HG02840 (cell line): ENCODE data around the gene CPA5.
"Not testable (repeated sequence)": the region's sequence is repeated elsewhere in the genome, so short reads cannot be mapped to it uniquely, and the experiment has no call there.

Source experiments
- ATAC-seq: cut with Tn5 transposase; IDR thresholded peaks from one replicate; pipeline ENCODE4 v1.9.1; 2021; ENCODE audit warnings: mild to moderate bottlenecking, moderate library complexity, moderate number of reproducible peaks; ENCODE audit not compliant: unreplicated experiment, low FRiP score

CPA5 gene

GRCh38 chr7:130374507-130374906, 29.9 kb downstream of the CPA5 start:
- ATAC-seq = no peak

- not testable (repeated sequence) for ATAC-seq
Observed at GRCh38 chr7:130376461-130376860, 31.8 kb downstream of the CPA5 start.

GRCh38 chr7:130377178-130377577, 32.6 kb downstream of the CPA5 start:
- no peak for ATAC-seq

- ATAC-seq = no peak
Observed at GRCh38 chr7:130379019-130379418, 34.4 kb downstream of the CPA5 start.

GRCh38 chr7:130379532-130379920, 34.9 kb downstream of the CPA5 start:
- ATAC-seq = no peak

GRCh38 chr7:130379921-130380860, 35.6 kb downstream of the CPA5 start, which contains the start of gene CPA1:
Gene CPA1 (plus strand): TSS chr7:130380494. CDS start chr7:130380521, 27 bp downstream.
- ATAC-seq = no peak

- no peak for ATAC-seq
Observed at GRCh38 chr7:130380861-130381455, 36.3 kb downstream of the CPA5 start.

- ATAC-seq = no peak
Observed at GRCh38 chr7:130381468-130382312, 37.1 kb downstream of the CPA5 start.

- no peak for ATAC-seq
Observed at GRCh38 chr7:130383187-130383980, 38.8 kb downstream of the CPA5 start.

GRCh38 chr7:130384371-130384801, 39.8 kb downstream of the CPA5 start:
- no peak for ATAC-seq

- ATAC-seq = no peak
Observed at GRCh38 chr7:130384841-130385599, 40.4 kb downstream of the CPA5 start.

- ATAC-seq = no peak
Observed at GRCh38 chr7:130385600-130386066, 41.0 kb downstream of the CPA5 start.

- no peak for ATAC-seq
Observed at GRCh38 chr7:130386876-130387275, 42.3 kb downstream of the CPA5 start.

- ATAC-seq = no peak
Observed at GRCh38 chr7:130387306-130387627, 42.7 kb downstream of the CPA5 start.

- ATAC-seq = no peak
Observed at GRCh38 chr7:130387628-130388403, 43.2 kb downstream of the CPA5 start.

GRCh38 chr7:130388671-130389070, 44.1 kb downstream of the CPA5 start:
- no peak for ATAC-seq

GRCh38 chr7:130390486-130390885, 45.9 kb downstream of the CPA5 start:
- no peak for ATAC-seq

- ATAC-seq = no peak
Observed at GRCh38 chr7:130393101-130393561, 48.5 kb downstream of the CPA5 start.
